Natural killer cell (primary cell): Measurements from ENCODE around the gene PTCHD1. TPM values are rescaled to one million over a fixed set of nuclear protein-coding genes. Genes with fewer than 3 reads are reported as not detected.

Experiments used
- ATAC-seq, 3 donors: fragments of 150-1000 bp in 2 of 3; fragments of 200-7000 bp in 1 of 3; cut with Tn5 transposase; 1 replicate in 1 of 3; 2 replicates in 2 of 3; pipeline ENCODE4 v1.10.0; 2021; ENCODE audit warnings: mild to moderate bottlenecking in 2 of 3, moderate library complexity in 2 of 3
- DNase-seq, 2 donors: peaks; one replicate each; pipeline versions ENCODE4 v3.0.0 to v3.0.0-alpha.2; 2013 to 2021; ENCODE audit warnings: mixed read lengths in 1 of 2
- H3K27ac ChIP-seq: one replicate; pipeline ENCODE4 v1.5.1; 2013; ENCODE audit warnings: mild to moderate bottlenecking, low read length
- H3K27me3 ChIP-seq: one replicate; pipeline ENCODE4 v1.6.1; 2013; ENCODE audit warnings: low read length; ENCODE audit not compliant: control insufficient read depth, insufficient read depth
- H3K36me3 ChIP-seq: one replicate; pipeline ENCODE4 v1.6.1; 2013; ENCODE audit warnings: low read length; ENCODE audit not compliant: control insufficient read depth, insufficient read depth
- H3K4me1 ChIP-seq: one replicate; pipeline ENCODE4 v1.6.1; 2013; ENCODE audit warnings: low read length; ENCODE audit not compliant: control insufficient read depth, insufficient read depth
- H3K4me3 ChIP-seq: one replicate; pipeline ENCODE4 v1.5.1; 2013; ENCODE audit warnings: low read length
- H3K9me3 ChIP-seq: one replicate; pipeline ENCODE4 v1.6.1; 2013; ENCODE audit warnings: low read length; ENCODE audit not compliant: control insufficient read depth, insufficient read depth
- H3K27ac Mint-ChIP-seq, 2 donors: one replicate each; pipeline ENCODE4 v1.8.0; 2022; ENCODE audit warnings: mild to moderate bottlenecking in 2 of 2, mixed read lengths in 2 of 2, moderate library complexity in 1 of 2
- H3K27me3 Mint-ChIP-seq, 2 donors: one replicate each; pipeline ENCODE4 v1.8.0; 2022; ENCODE audit warnings: low read depth in 2 of 2, mixed read lengths in 2 of 2
- H3K36me3 Mint-ChIP-seq: one replicate; pipeline ENCODE4 v1.8.0; 2022; ENCODE audit warnings: mixed read lengths
- H3K4me1 Mint-ChIP-seq, 2 donors: one replicate each; pipeline ENCODE4 v1.8.0; 2022; ENCODE audit warnings: mixed read lengths in 2 of 2
- H3K4me3 Mint-ChIP-seq: one replicate; pipeline ENCODE4 v1.8.0; 2022; ENCODE audit warnings: mild to moderate bottlenecking, moderate library complexity, mixed read lengths
- H3K9me3 Mint-ChIP-seq, 2 donors: one replicate each; pipeline ENCODE4 v1.8.0; 2022; ENCODE audit warnings: mixed read lengths in 2 of 2
- WGBS: methylation state at CpG from one replicate; pipeline ENCODE4 v1.1.7; 2013; ENCODE audit warnings: missing lambda C conversion rate; ENCODE audit not compliant: insufficient coverage; 5-methylcytosine and 5-hydroxymethylcytosine counted together
- intact Hi-C: fragments of 100-400 bp; cut with micrococcal nuclease; formaldehyde crosslinking; loops from one replicate; pipeline ENCODE4 v1.14.2; 2022
- total RNA-seq, 4 donors: library from RNA; stranded (reverse); fragments of 120-200 nt in 1 of 4; gene quantifications; one replicate each; pipeline versions ENCODE4 v1.2.3 to v1.2.4, GENCODE V29; 2013 to 2022
- TF ChIP-seq, protein P1 (sequence below): fragments of 200-600 bp; IDR thresholded peaks from one replicate; pipeline ENCODE4 v1.8.0; 2022; ENCODE audit warnings: antibody characterized with exemption

The PTCHD1 gene
- total RNA-seq, 3 donors from 2014 or later (not counting 1 experiment from before 2014, with no cell fraction given): not detected

DNA sequence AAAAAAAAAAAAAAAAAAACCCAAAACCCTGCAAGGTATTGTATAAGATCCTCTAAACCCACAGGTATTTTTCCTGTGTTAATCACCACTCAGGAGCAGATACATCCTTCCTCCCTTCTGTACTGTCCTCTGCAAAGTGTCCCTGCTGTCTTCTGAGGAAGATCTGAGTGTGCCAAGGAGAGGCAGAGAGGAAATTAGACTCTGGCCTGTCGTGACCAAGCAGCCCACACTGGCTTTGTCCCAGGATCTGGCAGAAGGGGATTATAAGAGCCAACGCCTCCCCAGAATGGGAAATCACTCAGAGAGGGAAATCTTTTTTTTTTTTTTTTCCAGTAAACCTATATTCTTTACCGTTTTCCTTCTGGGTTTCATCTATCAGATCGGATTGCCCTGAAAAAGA is 39.6 kb downstream of the PTCHD1 start:
- Histone ChIP-seq H3K9me3 (no peaks in the 10 kb centered on the region), H3K4me1 (no peaks in the 10 kb centered on the region), H3K36me3 (no peaks in the 10 kb centered on the region), H3K27ac (no peak overlapping the region), H3K27me3 (no peaks in the 10 kb centered on the region), H3K4me3 (no peak overlapping the region)
- 25% methylated on average over 1 of the region's 4 CpGs for WGBS
- Mint-ChIP-seq H3K4me3 (no peak overlapping the region), H3K9me3 (no peaks in the 10 kb centered on the region), H3K27me3 (peaks cover 0 to 10% of the 10 kb centered on the region in 2 donors), H3K36me3 (no peaks in the 10 kb centered on the region), H3K4me1 (no peaks in the 10 kb centered on the region), H3K27ac (no peak overlapping the region)
- no peak for DNase-seq
- intact Hi-C loops: no loop called here
- no peak for ATAC-seq
- TF ChIP-seq, protein P1, sequence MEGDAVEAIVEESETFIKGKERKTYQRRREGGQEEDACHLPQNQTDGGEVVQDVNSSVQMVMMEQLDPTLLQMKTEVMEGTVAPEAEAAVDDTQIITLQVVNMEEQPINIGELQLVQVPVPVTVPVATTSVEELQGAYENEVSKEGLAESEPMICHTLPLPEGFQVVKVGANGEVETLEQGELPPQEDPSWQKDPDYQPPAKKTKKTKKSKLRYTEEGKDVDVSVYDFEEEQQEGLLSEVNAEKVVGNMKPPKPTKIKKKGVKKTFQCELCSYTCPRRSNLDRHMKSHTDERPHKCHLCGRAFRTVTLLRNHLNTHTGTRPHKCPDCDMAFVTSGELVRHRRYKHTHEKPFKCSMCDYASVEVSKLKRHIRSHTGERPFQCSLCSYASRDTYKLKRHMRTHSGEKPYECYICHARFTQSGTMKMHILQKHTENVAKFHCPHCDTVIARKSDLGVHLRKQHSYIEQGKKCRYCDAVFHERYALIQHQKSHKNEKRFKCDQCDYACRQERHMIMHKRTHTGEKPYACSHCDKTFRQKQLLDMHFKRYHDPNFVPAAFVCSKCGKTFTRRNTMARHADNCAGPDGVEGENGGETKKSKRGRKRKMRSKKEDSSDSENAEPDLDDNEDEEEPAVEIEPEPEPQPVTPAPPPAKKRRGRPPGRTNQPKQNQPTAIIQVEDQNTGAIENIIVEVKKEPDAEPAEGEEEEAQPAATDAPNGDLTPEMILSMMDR: no peak

DNA sequence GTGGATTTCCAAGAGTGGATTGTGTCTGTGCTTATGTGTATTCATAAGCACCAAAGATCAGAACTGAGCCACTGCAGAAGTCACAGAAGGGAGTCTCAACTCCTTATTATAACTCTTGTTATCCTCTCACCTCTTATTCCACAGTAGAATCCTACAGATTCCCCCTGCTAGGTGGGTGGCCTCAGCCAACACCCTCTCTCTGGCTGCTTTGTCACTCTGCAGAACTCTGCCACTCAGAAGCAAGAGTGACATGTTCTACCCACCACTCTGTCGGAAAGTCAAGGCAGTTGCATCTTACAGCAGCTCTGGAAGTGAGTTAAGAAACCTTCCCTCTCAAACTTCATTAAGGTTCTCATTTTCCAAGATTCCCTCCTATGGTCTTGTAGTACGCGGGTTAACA is 41.9 kb downstream of the PTCHD1 start:
- ATAC-seq (no peak), DNase-seq (no peak)
- H3K4me1 Mint-ChIP-seq: peaks cover 0 to 3% of the 10 kb centered on the region in 2 donors
- H3K36me3 ChIP-seq: no peaks in the 10 kb centered on the region
- no peaks in the 10 kb centered on the region for H3K4me1 ChIP-seq
- no peaks in the 10 kb centered on the region for H3K27me3 ChIP-seq
- no peak overlapping the region for H3K4me3 ChIP-seq
- H3K27ac Mint-ChIP-seq: no peak overlapping the region
- no peak overlapping the region for H3K4me3 Mint-ChIP-seq
- intact Hi-C loops: no loop called here
- H3K9me3 ChIP-seq: no peaks in the 10 kb centered on the region
- TF ChIP-seq, protein P1: no peak
- no peak overlapping the region for H3K27ac ChIP-seq
- WGBS: 100% methylated on average over 1 of the region's 3 CpGs
- no peaks in the 10 kb centered on the region for H3K9me3 Mint-ChIP-seq
- no peaks in the 10 kb centered on the region for H3K36me3 Mint-ChIP-seq
- H3K27me3 Mint-ChIP-seq: peaks cover 0 to 20% of the 10 kb centered on the region in 2 donors

DNA sequence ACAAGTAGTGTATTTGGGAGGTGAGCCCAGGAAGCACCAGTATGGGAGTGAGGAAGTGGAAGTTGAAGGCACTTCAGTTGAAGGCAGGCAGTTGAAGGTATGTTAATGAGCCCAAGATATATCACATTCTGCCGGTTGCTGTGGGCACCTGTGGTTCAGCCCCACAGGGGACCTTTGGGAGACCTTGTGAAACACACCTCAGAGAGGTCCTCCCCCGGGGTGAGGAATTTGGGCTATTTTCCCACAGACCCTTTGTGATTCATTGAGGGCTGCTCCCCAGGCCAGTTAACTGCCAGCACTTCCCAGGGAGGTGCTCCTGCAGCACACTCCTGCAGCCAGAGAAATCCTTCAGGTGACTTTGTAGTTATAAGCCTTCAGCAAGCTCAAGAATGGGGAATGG is 45.9 kb downstream of the PTCHD1 start:
- DNase-seq: no peak
- H3K27me3 Mint-ChIP-seq: peaks cover 0 to 29% of the 10 kb centered on the region in 2 donors
- peaks cover 0 to 7% of the 10 kb centered on the region in 2 donors for H3K4me1 Mint-ChIP-seq
- H3K36me3 Mint-ChIP-seq: no peaks in the 10 kb centered on the region
- H3K9me3 Mint-ChIP-seq: no peaks in the 10 kb centered on the region
- Histone ChIP-seq H3K27me3 (no peaks in the 10 kb centered on the region), H3K27ac (no peak overlapping the region), H3K4me3 (no peak overlapping the region), H3K4me1 (no peaks in the 10 kb centered on the region), H3K9me3 (no peaks in the 10 kb centered on the region), H3K36me3 (no peaks in the 10 kb centered on the region)
- intact Hi-C loops: no loop called here
- no peak for ATAC-seq
- WGBS: 64% methylated on average over 2 of the region's 2 CpGs
- TF ChIP-seq, protein P1: no peak
- no peak overlapping the region for H3K4me3 Mint-ChIP-seq
- H3K27ac Mint-ChIP-seq: no peak overlapping the region
